ENCODE measurements around the gene PIK3CG. TPM values are rescaled to one million over a fixed set of nuclear protein-coding genes. Genes with fewer than 3 reads are reported as not detected.

PIK3CG gene
- total RNA-seq, 1 experiment from 2014 or later: 0.13 TPM

GRCh38 chr7:106878748-106879439 is 13.8 kb downstream of the PIK3CG start:
- POLR2A ChIA-PET: no interaction called here
- H3K4me3 ChIP-seq (ENCODE audit: low read depth in 2 of 2, low read length in 2 of 2): no peak overlapping the region
- H3K4me1 ChIP-seq (ENCODE audit: control insufficient read depth, insufficient read depth, low read length): no peaks in the 10 kb centered on the region
- H3K27me3 ChIP-seq (ENCODE audit: control insufficient read depth, insufficient read depth, low read length): peaks cover 4% of the 10 kb centered on the region
- no peak for TF ChIP-seq SIN3A (IDR thresholded peaks at IDR 0.05; ENCODE audit: borderline replicate concordance, insufficient read depth, low read depth, low read length)
- TF ChIP-seq TCF7L2 (IDR thresholded peaks at IDR 0.05; ENCODE audit: low read depth, low read length): no peak
- no peak for TF ChIP-seq POLR2AphosphoS5 (IDR thresholded peaks at IDR 0.05; ENCODE audit: low read depth, low read length)
- no peak for TF ChIP-seq REST (IDR thresholded peaks at IDR 0.05; ENCODE audit: insufficient read depth in 1 of 2, low read depth in 2 of 2, low read length in 1 of 2)
- no peak for TF ChIP-seq CTCF (IDR thresholded peaks at IDR 0.05)
- in situ Hi-C loops (cut with HindIII; ENCODE audit: low pct_unique_long_range_greater_than_20kb, low sequenced_read_pairs): no loop called here
- H3K9me3 ChIP-seq (ENCODE audit: control insufficient read depth, insufficient read depth, low read depth, low read length): no peaks in the 10 kb centered on the region
- BruUV-seq (replicated peaks): no TSS peak
- H3K27ac ChIP-seq (ENCODE audit: low read length): no peak overlapping the region
- H3K36me3 ChIP-seq (ENCODE audit: control insufficient read depth, insufficient read depth, low read length): no peaks in the 10 kb centered on the region; the same call in 1 of the 2 replicates
- no peak for ATAC-seq
- CTCF ChIA-PET: no interaction called here
- intact Hi-C loops (cut with micrococcal nuclease; ENCODE audit: unreplicated experiment): no loop called here
- no peak for DNase-seq (ENCODE audit: low read depth, low spot score)

- intact Hi-C loops (cut with micrococcal nuclease; ENCODE audit: unreplicated experiment): no loop called here
- Histone ChIP-seq H3K4me1 (ENCODE audit: control insufficient read depth, insufficient read depth, low read length) (no peaks in the 10 kb centered on the region), H3K36me3 (ENCODE audit: control insufficient read depth, insufficient read depth, low read length) (no peaks in the 10 kb centered on the region; the same call in 1 of the 2 replicates), H3K4me3 (ENCODE audit: low read depth in 2 of 2, low read length in 2 of 2) (no peak overlapping the region), H3K27ac (ENCODE audit: low read length) (no peak overlapping the region), H3K27me3 (ENCODE audit: control insufficient read depth, insufficient read depth, low read length) (peaks cover 4% of the 10 kb centered on the region), H3K9me3 (ENCODE audit: control insufficient read depth, insufficient read depth, low read depth, low read length) (no peaks in the 10 kb centered on the region)
- DNase-seq (ENCODE audit: low read depth, low spot score): no peak
- in situ Hi-C loops (cut with HindIII; ENCODE audit: low pct_unique_long_range_greater_than_20kb, low sequenced_read_pairs): no loop called here
- CTCF ChIA-PET: no interaction called here
- no peak for TF ChIP-seq REST (IDR thresholded peaks at IDR 0.05; ENCODE audit: insufficient read depth in 1 of 2, low read depth in 2 of 2, low read length in 1 of 2)
- no peak for TF ChIP-seq POLR2AphosphoS5 (IDR thresholded peaks at IDR 0.05; ENCODE audit: low read depth, low read length)
- no peak for TF ChIP-seq SIN3A (IDR thresholded peaks at IDR 0.05; ENCODE audit: borderline replicate concordance, insufficient read depth, low read depth, low read length)
- POLR2A ChIA-PET: no interaction called here
- BruUV-seq (replicated peaks): no TSS peak
- ATAC-seq: no peak
These were observed 16.9 kb downstream of the PIK3CG start for GRCh38 chr7:106881984-106882383.
